H1 (cell line): Measurements from ENCODE around the gene CYB5R3. TPM values are rescaled to one million over a fixed set of nuclear protein-coding genes. Genes with fewer than 3 reads are reported as not detected.

ENCODE experiments used
- CTCF ChIA-PET: fragments of 300-600 bp; sonication (Branson Sonifier 250); formaldehyde crosslinking; loops from one replicate; lab custom pipeline; 2021; ENCODE audit not compliant: partially characterized antibody; lab: Charles Lee
- POLR2A ChIA-PET: fragments of 300-600 bp; sonication (Branson Sonifier 250); formaldehyde crosslinking; loops from one replicate; lab custom pipeline; 2021; ENCODE audit warnings: inconsistent platforms; ENCODE audit not compliant: partially characterized antibody; lab: Charles Lee
- DNase-seq, 2 experiments: peaks; one replicate each; pipeline versions ENCODE4 v3.0.0 to v3.0.0-alpha.2; 2010 to 2022; ENCODE audit warnings: low spot score in 2 of 2, low read depth in 1 of 2, mixed read lengths in 1 of 2
- FAIRE-seq: peaks from 2 replicates; lab custom pipeline; 2011; peaks lifted over from hg19 to GRCh38; lab: Jason Lieb, UNC
- H2AFZ ChIP-seq: 2 replicates; pipeline ENCODE4 v1.8.1; 2012; ENCODE audit warnings: low read length, inconsistent platforms
- H2AK5ac ChIP-seq: 2 replicates; pipeline ENCODE4 v1.6.1; 2013; ENCODE audit warnings: low read depth, low read length
- H2BK120ac ChIP-seq: replicated peaks from 2 replicates; pipeline ENCODE3; 2013; ENCODE audit warnings: low read depth, low read length, inconsistent platforms
- H2BK12ac ChIP-seq: 2 replicates; pipeline ENCODE4 v1.6.1; 2013; ENCODE audit warnings: low read depth, low read length
- H2BK15ac ChIP-seq: 2 replicates; pipeline ENCODE4 v1.6.1; 2013; ENCODE audit warnings: low read length
- H2BK20ac ChIP-seq: 2 replicates; pipeline ENCODE4 v1.6.1; 2013; ENCODE audit warnings: low read length
- H2BK5ac ChIP-seq: 2 replicates; pipeline ENCODE4 v1.6.1; 2013; ENCODE audit warnings: low read depth, low read length
- H3K14ac ChIP-seq: 2 replicates; pipeline ENCODE4 v1.6.1; 2013; ENCODE audit warnings: inconsistent platforms; ENCODE audit not compliant: insufficient read length
- H3K18ac ChIP-seq: 2 replicates; pipeline ENCODE4 v1.6.1; 2013; ENCODE audit warnings: low read length; ENCODE audit errors: extremely low read depth
- H3K23ac ChIP-seq: 2 replicates; pipeline ENCODE4 v1.6.1; 2013; ENCODE audit warnings: inconsistent platforms; ENCODE audit not compliant: insufficient read length
- H3K23me2 ChIP-seq: 2 replicates; pipeline ENCODE4 v1.6.1; 2013; ENCODE audit warnings: low read depth, low read length
- H3K27ac ChIP-seq: 2 replicates; pipeline ENCODE4 v1.6.1; 2011; ENCODE audit warnings: low read depth, low read length, inconsistent platforms
- H3K27me3 ChIP-seq, 4 experiments: replicated peaks in 1 of 4; 1 replicate in 1 of 4; 2 replicates in 3 of 4; pipeline versions ENCODE4 v1.6.1 to v1.8.1; 2011 to 2013; ENCODE audit warnings: low read length in 3 of 4, mild to moderate bottlenecking in 3 of 4, inconsistent platforms in 2 of 4, mixed read lengths in 2 of 4, moderate library complexity in 1 of 4; ENCODE audit not compliant: control insufficient read depth in 3 of 4, insufficient read depth in 3 of 4; ENCODE audit errors: extremely low read depth in 1 of 4
- H3K36me3 ChIP-seq, 4 experiments: 2 replicates each; pipeline versions ENCODE4 v1.6.1 to v1.8.1; 2011 to 2013; ENCODE audit warnings: mild to moderate bottlenecking in 4 of 4, low read length in 3 of 4, moderate library complexity in 2 of 4, control low read depth in 1 of 4, inconsistent platforms in 1 of 4; ENCODE audit not compliant: insufficient read depth in 4 of 4, control insufficient read depth in 2 of 4
- H3K4ac ChIP-seq: replicated peaks from 2 replicates; pipeline ENCODE3; 2013; ENCODE audit warnings: low read length, low read depth, mixed read lengths, inconsistent platforms; ENCODE audit not compliant: insufficient read length
- H3K4me1 ChIP-seq, 4 experiments: replicated peaks in 1 of 4; 1 replicate in 1 of 4; 2 replicates in 3 of 4; pipeline versions ENCODE4 v1.6.1 to v1.8.1; 2011 to 2013; ENCODE audit warnings: low read length in 3 of 4, inconsistent platforms in 2 of 4, mixed read lengths in 1 of 4; ENCODE audit not compliant: insufficient read depth in 4 of 4, control insufficient read depth in 3 of 4
- H3K4me2 ChIP-seq, 2 experiments: 2 replicates each; pipeline versions ENCODE4 v1.6.1 to v1.8.1; 2011 to 2013; ENCODE audit warnings: low read depth in 2 of 2, low read length in 2 of 2, control low read depth in 1 of 2, inconsistent platforms in 1 of 2, mild to moderate bottlenecking in 1 of 2; ENCODE audit not compliant: insufficient read depth in 1 of 2
- H3K4me3 ChIP-seq, 4 experiments: fragments of 200-600, 300-600 bp in 1 of 4; sonication (generic), shearing (Covaris generic), sonication (Bioruptor Twin) in 1 of 4; 2 replicates each; pipeline versions ENCODE4 v1.5.1 to v1.8.1; 2011 to 2016; ENCODE audit warnings: low read length in 4 of 4, low read depth in 3 of 4, control low read depth in 2 of 4, inconsistent platforms in 2 of 4, mild to moderate bottlenecking in 2 of 4, mixed read lengths in 1 of 4, moderate library complexity in 1 of 4; ENCODE audit not compliant: insufficient read depth in 2 of 4; ENCODE audit errors: extremely low read depth in 1 of 4
- H3K56ac ChIP-seq: replicated peaks from 2 replicates; pipeline ENCODE3; 2013; ENCODE audit warnings: low read depth, mild to moderate bottlenecking, mixed read lengths, low read length, inconsistent platforms; ENCODE audit not compliant: insufficient read length
- H3K79me1 ChIP-seq: 2 replicates; pipeline ENCODE4 v1.6.1; 2013; ENCODE audit warnings: low read depth, low read length, control low read depth
- H3K79me2 ChIP-seq, 2 experiments: 2 replicates each; pipeline versions ENCODE4 v1.6.1 to v1.8.1; 2012 to 2013; ENCODE audit warnings: low read length in 2 of 2, mild to moderate bottlenecking in 2 of 2, inconsistent platforms in 1 of 2; ENCODE audit not compliant: insufficient read depth in 2 of 2, control insufficient read depth in 1 of 2
- H3K9ac ChIP-seq, 4 experiments: replicated peaks in 1 of 4; 1 replicate in 1 of 4; 2 replicates in 3 of 4; pipeline versions ENCODE4 v1.6.1 to v1.8.1; 2011 to 2013; ENCODE audit warnings: low read depth in 3 of 4, low read length in 3 of 4, control low read depth in 2 of 4, mild to moderate bottlenecking in 2 of 4, moderate library complexity in 2 of 4, inconsistent platforms in 1 of 4; ENCODE audit errors: extremely low read depth in 1 of 4
- H3K9me3 ChIP-seq, 2 experiments: 2 replicates each; pipeline versions ENCODE4 v1.6.1 to v1.8.1; 2012 to 2013; ENCODE audit warnings: mild to moderate bottlenecking in 2 of 2, moderate library complexity in 2 of 2, control low read depth in 1 of 2, inconsistent platforms in 1 of 2, low read depth in 1 of 2, low read length in 1 of 2, mixed read lengths in 1 of 2; ENCODE audit not compliant: insufficient read depth in 2 of 2
- H4K20me1 ChIP-seq, 2 experiments: replicated peaks in 1 of 2; 2 replicates each; pipeline versions ENCODE3 to v1.8.1; 2011 to 2013; ENCODE audit warnings: inconsistent platforms in 2 of 2, low read length in 2 of 2, mild to moderate bottlenecking in 1 of 2; ENCODE audit not compliant: insufficient read depth in 2 of 2, control insufficient read depth in 1 of 2
- H4K5ac ChIP-seq: 2 replicates; pipeline ENCODE4 v1.6.1; 2013; ENCODE audit warnings: low read length, low read depth, mixed read lengths, inconsistent platforms; ENCODE audit not compliant: insufficient read length
- H4K8ac ChIP-seq: 2 replicates; pipeline ENCODE4 v1.8.0; 2013; ENCODE audit warnings: mild to moderate bottlenecking, moderate library complexity, low read length, inconsistent platforms; ENCODE audit not compliant: insufficient read depth; ENCODE audit errors: extremely low read depth
- H4K91ac ChIP-seq: replicated peaks from 2 replicates; pipeline ENCODE3; 2013; ENCODE audit warnings: low read length, mixed read lengths, inconsistent platforms; ENCODE audit not compliant: insufficient read length
- BRCA1 ChIP-seq: IDR thresholded peaks from 2 replicates; pipeline ENCODE4 v1.6.1; 2012; ENCODE audit warnings: low read depth, low read length, improper control_type of control experiment
- CHD1 ChIP-seq: IDR thresholded peaks from 2 replicates; pipeline ENCODE4 v1.6.1; 2012; ENCODE audit warnings: low read depth, low read length, improper control_type of control experiment
- FOSL1 ChIP-seq: IDR thresholded peaks from 2 replicates; pipeline ENCODE4 v1.6.1; 2011; ENCODE audit warnings: mild to moderate bottlenecking, low read depth, low read length, moderate library complexity; ENCODE audit not compliant: insufficient read depth
- KDM1A ChIP-seq: fragments of 200-600, 300-600 bp; sonication (generic); IDR thresholded peaks from 2 replicates; pipeline ENCODE4 v1.7.1; 2016; ENCODE audit warnings: mild to moderate bottlenecking, low read length, borderline replicate concordance
- MAFK ChIP-seq: IDR thresholded peaks from 2 replicates; pipeline ENCODE4 v1.6.1; 2012; ENCODE audit warnings: low read depth, mild to moderate bottlenecking, improper control_type of control experiment, low read length
- NANOG ChIP-seq: IDR thresholded peaks from 2 replicates; pipeline ENCODE4 v1.6.1; 2011; ENCODE audit warnings: low read length, low read depth, mild to moderate bottlenecking, inconsistent platforms; ENCODE audit not compliant: insufficient read depth, poor library complexity, severe bottlenecking
- SIRT6 ChIP-seq: IDR thresholded peaks from one replicate; pipeline ENCODE4 v1.7.1; 2012; ENCODE audit warnings: low read length, inconsistent platforms
- WGBS, 2 experiments: shearing (Covaris generic) in 1 of 2; methylation state at CpG; one replicate each; pipeline versions ENCODE4 v1.1.6 to v1.1.7; 2013 to 2015; ENCODE audit warnings: low lambda C conversion rate in 2 of 2, mixed read lengths in 2 of 2, inconsistent platforms in 1 of 2, low coverage in 1 of 2, missing lambda C conversion rate in 1 of 2; ENCODE audit not compliant: insufficient replicate concordance in 2 of 2, insufficient coverage in 1 of 2, insufficient read length in 1 of 2; ENCODE audit errors: extremely low coverage in 1 of 2, missing lambda C conversion rate in 1 of 2; 5-methylcytosine and 5-hydroxymethylcytosine counted together
- polyA plus RNA-seq, 7 experiments: library from polyadenylated mRNA; depleted of rRNA in 3 of 7; stranded (reverse) in 5 of 7; unstranded in 2 of 7; fragments of >200 nt in 5 of 7; fragments of 200-250 nt in 2 of 7; gene quantifications; 1 replicate in 5 of 7; 2 replicates in 1 of 7; 4 replicates in 1 of 7; pipeline versions ENCODE4 v1.2.1 to v1.2.3, GENCODE V29; 2011 to 2013; ENCODE audit warnings: missing spikeins in 2 of 7, mixed read lengths in 2 of 7
- total RNA-seq: library from RNA; stranded (reverse); fragmentation: NEBNext Ultra II Directional; extraction: Animal tissue kit (Norgen Biotek cat#: 25700); gene quantifications from 2 replicates; pipeline ENCODE4 v1.2.1, GENCODE V29; 2021

CYB5R3 gene
- total and polyA plus RNA-seq, 2 of the 8 experiments (the other 6 are each of a cell fraction or from before 2014, with no cell fraction given), result 75.3 to 113 TPM

GRCh38 chr22:42627981-42628380 is 21.2 kb downstream of the CYB5R3 start:
- 97% methylated on average over 9 of the region's 9 CpGs; no CpG with 5 or more reads in 1 of the 2 experiments for WGBS, 2 experiments
- ChIA-PET POLR2A (interaction anchor here (0.6 to 8.9 kb wide), 2 partner anchors 12 to 14 kb away, joined by 3 to 85 read pairs; partner anchors contain the start of genes ATP5MGL and POLDIP3), CTCF (interaction anchor here (0.5 to 1.3 kb wide), 3 partner anchors 167 to 1470 kb away, joined by 3 to 5 read pairs (median 3); no protein-coding TSS in a partner anchor)
- Histone ChIP-seq H2BK12ac (no peak overlapping the region), H2BK5ac (no peak overlapping the region), H3K79me2 (no peaks in the 10 kb centered on the region; a peak in 1 of 4 replicates), H3K18ac (no peak overlapping the region), H3K4me2 (no peak overlapping the region), H4K91ac (no peak overlapping the region), H3K56ac (no peak overlapping the region), H4K5ac (no peak overlapping the region), H3K9ac (no peak overlapping the region), H2AFZ (no peak overlapping the region), H3K4me3 (no peak overlapping the region), H3K27ac (no peak overlapping the region), H2BK120ac (no peak overlapping the region), H3K36me3 (peaks cover 7 to 35% (median 18%) of the 10 kb centered on the region in 4 experiments; a peak in 5 of 8 replicates), H3K14ac (no peak overlapping the region), H3K23ac (no peak overlapping the region), H3K23me2 (no peaks in the 10 kb centered on the region), H2AK5ac (no peak overlapping the region), H2BK20ac (no peak overlapping the region), H3K27me3 (no peaks in the 10 kb centered on the region), H3K9me3 (no peaks in the 10 kb centered on the region), H4K20me1 (peaks cover 0 to 11% of the 10 kb centered on the region in 2 experiments), H3K4me1 (no peaks in the 10 kb centered on the region), H4K8ac (no peak overlapping the region), H3K4ac (no peak overlapping the region), H2BK15ac (no peak overlapping the region), H3K79me1 (no peaks in the 10 kb centered on the region; the same call in 1 of the 2 replicates)
- no peak for FAIRE-seq
- TF ChIP-seq SIRT6 (no peak), CHD1 (no peak), NANOG (no peak), MAFK (no peak), KDM1A (no peak), BRCA1 (no peak), FOSL1 (no peak)
- no peak for DNase-seq
